Measurements from ENCODE around the gene ENKUR. TPM values are rescaled to one million over a fixed set of nuclear protein-coding genes. Genes with fewer than 3 reads are reported as not detected.

The ENKUR gene
- total RNA-seq, 2 donors from 2014 or later: not detected

DNA sequence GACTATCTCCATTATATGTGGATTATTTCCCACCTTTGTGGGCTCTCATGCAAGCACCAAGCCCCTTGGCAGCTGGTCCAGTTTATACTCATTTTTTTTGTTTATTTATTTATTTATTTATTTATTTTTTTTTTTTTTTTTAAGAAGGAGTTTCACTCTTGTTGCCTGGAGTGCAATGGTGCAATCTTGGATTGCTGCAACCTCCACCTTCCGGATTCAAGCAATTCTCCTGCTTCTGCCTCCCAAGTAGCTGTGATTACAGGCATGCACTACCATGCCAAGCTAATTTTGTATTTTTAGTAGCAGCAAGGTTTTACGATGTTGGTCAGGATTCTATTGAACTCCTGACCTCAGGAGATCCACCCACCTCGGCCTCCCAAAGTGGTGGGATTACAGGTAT lies 66.3 kb downstream of the ENKUR start:
- no peak overlapping the region for H3K27ac ChIP-seq

GRCh38 chr10:24947304-24948097 lies 68.5 kb downstream of the ENKUR start:
- intact Hi-C loops (cut with DNase I): no loop called here
- TF ChIP-seq, protein P1, sequence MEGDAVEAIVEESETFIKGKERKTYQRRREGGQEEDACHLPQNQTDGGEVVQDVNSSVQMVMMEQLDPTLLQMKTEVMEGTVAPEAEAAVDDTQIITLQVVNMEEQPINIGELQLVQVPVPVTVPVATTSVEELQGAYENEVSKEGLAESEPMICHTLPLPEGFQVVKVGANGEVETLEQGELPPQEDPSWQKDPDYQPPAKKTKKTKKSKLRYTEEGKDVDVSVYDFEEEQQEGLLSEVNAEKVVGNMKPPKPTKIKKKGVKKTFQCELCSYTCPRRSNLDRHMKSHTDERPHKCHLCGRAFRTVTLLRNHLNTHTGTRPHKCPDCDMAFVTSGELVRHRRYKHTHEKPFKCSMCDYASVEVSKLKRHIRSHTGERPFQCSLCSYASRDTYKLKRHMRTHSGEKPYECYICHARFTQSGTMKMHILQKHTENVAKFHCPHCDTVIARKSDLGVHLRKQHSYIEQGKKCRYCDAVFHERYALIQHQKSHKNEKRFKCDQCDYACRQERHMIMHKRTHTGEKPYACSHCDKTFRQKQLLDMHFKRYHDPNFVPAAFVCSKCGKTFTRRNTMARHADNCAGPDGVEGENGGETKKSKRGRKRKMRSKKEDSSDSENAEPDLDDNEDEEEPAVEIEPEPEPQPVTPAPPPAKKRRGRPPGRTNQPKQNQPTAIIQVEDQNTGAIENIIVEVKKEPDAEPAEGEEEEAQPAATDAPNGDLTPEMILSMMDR (IDR thresholded peaks at IDR 0.05): no peak
- TF ChIP-seq POLR2A (IDR thresholded peaks at IDR 0.05): no peak
- Histone ChIP-seq H3K4me1 (no peaks in the 10 kb centered on the region), H3K9me3 (no peaks in the 10 kb centered on the region), H3K27me3 (no peaks in the 10 kb centered on the region), H3K36me3 (replicated peaks in 1 of 2; ENCODE audit: insufficient read depth in 1 of 2, low read depth in 2 of 2) (no peaks in the 10 kb centered on the region), H3K27ac (peak overlapping the region in 1 of 4 donors; percentile 60), H3K4me3 (no peak overlapping the region)
- no peak for DNase-seq
- no peak for ATAC-seq
- WGBS, 2 donors: 50 to 57% methylated on average over 4 of the region's 4 CpGs

More for the DNA sequence above, 66.3 kb downstream of the ENKUR start:
- peaks cover 8% of the 10 kb centered on the region for H3K4me1 ChIP-seq
- no peaks in the 10 kb centered on the region for H3K36me3 ChIP-seq (replicated peaks in 1 of 2; ENCODE audit: insufficient read depth in 1 of 2, low read depth in 2 of 2)
- DNase-seq (no peak), ATAC-seq (no peak)
- 83 to 91% methylated on average over 3 of the region's 3 CpGs for WGBS, 2 donors
- no peaks in the 10 kb centered on the region for H3K27me3 ChIP-seq
- H3K4me3 ChIP-seq: no peak overlapping the region
- no peaks in the 10 kb centered on the region for H3K9me3 ChIP-seq
- intact Hi-C loops (cut with DNase I): no loop called here
- TF ChIP-seq, protein P1 (IDR thresholded peaks at IDR 0.05): no peak
- TF ChIP-seq POLR2A (IDR thresholded peaks at IDR 0.05): no peak

GRCh38 chr10:24944512-24945255 lies 71.3 kb downstream of the ENKUR start:
- H3K4me1 ChIP-seq: no peaks in the 10 kb centered on the region
- DNase-seq (peak in 3 of 4 donors; percentile 38 to 64 (median 44)), ATAC-seq (peak; percentile 50)
- no peak overlapping the region for H3K27ac ChIP-seq
- no peak overlapping the region for H3K4me3 ChIP-seq
- no peaks in the 10 kb centered on the region for H3K27me3 ChIP-seq
- TF ChIP-seq, protein P1 (IDR thresholded peaks at IDR 0.05): no peak
- no peak for TF ChIP-seq POLR2A (IDR thresholded peaks at IDR 0.05)
- no peaks in the 10 kb centered on the region for H3K9me3 ChIP-seq
- no peaks in the 10 kb centered on the region for H3K36me3 ChIP-seq (replicated peaks in 1 of 2; ENCODE audit: insufficient read depth in 1 of 2, low read depth in 2 of 2)
- WGBS, 2 donors: 82 to 84% methylated on average over 11 of the region's 11 CpGs
- intact Hi-C loops (cut with DNase I): no loop called here

GRCh38 chr10:24938525-24938924 lies 77.4 kb downstream of the ENKUR start:
- DNase-seq (no peak), ATAC-seq (no peak)
- Histone ChIP-seq H3K27ac (no peak overlapping the region), H3K27me3 (no peaks in the 10 kb centered on the region), H3K4me3 (no peak overlapping the region), H3K36me3 (replicated peaks in 1 of 2; ENCODE audit: insufficient read depth in 1 of 2, low read depth in 2 of 2) (no peaks in the 10 kb centered on the region), H3K4me1 (no peaks in the 10 kb centered on the region), H3K9me3 (no peaks in the 10 kb centered on the region)
- 90 to 93% methylated on average over 1 to 2 of the region's 2 CpGs for WGBS, 2 donors
- intact Hi-C loops (cut with DNase I): no loop called here
- TF ChIP-seq, protein P1 (IDR thresholded peaks at IDR 0.05): no peak
- no peak for TF ChIP-seq POLR2A (IDR thresholded peaks at IDR 0.05)
